Upper lobe of left lung (tissue), 6 donors: Measurements from ENCODE around the gene TLDC2. TPM values are rescaled to one million over a fixed set of nuclear protein-coding genes. Genes with fewer than 3 reads are reported as not detected.

ENCODE experiments used
- ATAC-seq, 2 donors: fragments of 200-7000 bp; cut with Tn5 transposase; one replicate each; pipeline ENCODE4 v1.9.1; 2022; ENCODE audit warnings: mild to moderate bottlenecking in 2 of 2, moderate library complexity in 2 of 2; ENCODE audit not compliant: low FRiP score in 2 of 2
- DNase-seq, 2 donors: peaks; one replicate each; pipeline ENCODE4 v3.0.0-alpha.2; 2019 to 2020
- H3K27ac ChIP-seq, 4 donors: fragments of 200-600 bp; sonication (generic); one replicate each; pipeline ENCODE4 v1.5.1; 2016 to 2019
- H3K27me3 ChIP-seq, 4 donors: fragments of 200-600 bp; sonication (generic); one replicate each; pipeline ENCODE4 v1.5.1; 2017 to 2019
- H3K36me3 ChIP-seq, 4 donors: fragments of 200-600 bp; sonication (generic); one replicate each; pipeline ENCODE4 v1.5.1; 2016 to 2019
- H3K4me1 ChIP-seq, 4 donors: fragments of 200-600 bp; sonication (generic); one replicate each; pipeline ENCODE4 v1.5.1; 2018 to 2019
- H3K4me3 ChIP-seq, 4 donors: fragments of 200-600 bp; sonication (generic); one replicate each; pipeline ENCODE4 v1.5.1; 2017 to 2019; ENCODE audit warnings: mild to moderate bottlenecking in 2 of 4, moderate library complexity in 1 of 4
- H3K9me3 ChIP-seq, 4 donors: fragments of 200-600 bp; sonication (generic); one replicate each; pipeline ENCODE4 v1.5.1; 2018 to 2019
- EP300 ChIP-seq, 4 donors: sonication (generic); formaldehyde crosslinking; IDR thresholded peaks; one replicate each; pipeline ENCODE4 v1.5.1; 2017; ENCODE audit warnings: antibody characterized with exemption in 4 of 4, control low read depth in 2 of 4
- POLR2A ChIP-seq, 4 donors: fragments of 450-650 bp; IDR thresholded peaks; one replicate each; pipeline ENCODE4 v1.5.1; 2016 to 2017; ENCODE audit warnings: antibody characterized with exemption in 4 of 4, mild to moderate bottlenecking in 2 of 4
- POLR2AphosphoS5 ChIP-seq, 2 donors: sonication (generic); formaldehyde crosslinking; IDR thresholded peaks; one replicate each; pipeline ENCODE4 v1.5.1; 2017; ENCODE audit warnings: antibody characterized with exemption in 2 of 2
- WGBS, 2 donors: methylation state at CpG; one replicate each; pipeline ENCODE4 v1.1.5; 2017 to 2018; 5-methylcytosine and 5-hydroxymethylcytosine counted together
- total RNA-seq, 6 donors: library from RNA; depleted of rRNA in 4 of 6; stranded (reverse); fragments of >200 nt in 4 of 6; gene quantifications; one replicate each; pipeline versions ENCODE4 v1.1.0 to v1.2.1, GENCODE V29; 2016 to 2021
- TF ChIP-seq, protein P1 (sequence below), 6 experiments: fragments of 450-650 bp in 4 of 6; fragments of 200-600 bp in 2 of 6; sonication (generic) in 2 of 6; IDR thresholded peaks; one replicate each; pipeline ENCODE4 v1.5.1; 2016 to 2019; ENCODE audit warnings: antibody characterized with exemption in 6 of 6
- donor health status: DM: no; HTN: no; CAD: no; lungs with moderate emphysema.
- donor health status: DM: no; HTN: yes; CAD: no; lungs with severe emphysema.

The TLDC2 gene
- total RNA-seq, 6 donors from 2014 or later: 0.31 to 1.3 (median 0.61) TPM; not detected in 3

DNA sequence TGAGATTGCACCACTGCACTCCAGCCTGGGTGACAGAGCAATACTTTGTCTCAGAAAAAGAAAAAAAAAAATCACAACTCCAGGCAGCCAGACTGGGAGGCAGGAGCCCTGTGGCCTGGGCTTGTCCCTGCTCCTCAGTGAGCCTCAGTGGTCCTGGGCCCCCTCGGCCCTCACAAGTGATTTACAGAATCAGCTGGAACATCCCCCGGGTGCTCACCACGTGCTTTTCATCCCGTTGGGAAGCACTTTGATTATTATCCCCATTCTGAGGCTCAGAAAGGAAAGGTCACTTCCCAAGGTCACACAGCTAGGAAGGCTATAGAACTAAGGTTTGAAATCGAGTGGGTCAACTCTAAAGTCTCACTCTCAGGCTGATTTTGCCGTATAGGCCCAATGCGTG lies 43.1 kb upstream of the TLDC2 start:
- H3K4me1 ChIP-seq: peaks cover 51 to 82% (median 67%) of the 10 kb centered on the region in 4 donors
- ATAC-seq (no peak), DNase-seq (no peak)
- H3K9me3 ChIP-seq: no peaks in the 10 kb centered on the region
- H3K27me3 ChIP-seq: no peaks in the 10 kb centered on the region
- TF ChIP-seq, protein P1, sequence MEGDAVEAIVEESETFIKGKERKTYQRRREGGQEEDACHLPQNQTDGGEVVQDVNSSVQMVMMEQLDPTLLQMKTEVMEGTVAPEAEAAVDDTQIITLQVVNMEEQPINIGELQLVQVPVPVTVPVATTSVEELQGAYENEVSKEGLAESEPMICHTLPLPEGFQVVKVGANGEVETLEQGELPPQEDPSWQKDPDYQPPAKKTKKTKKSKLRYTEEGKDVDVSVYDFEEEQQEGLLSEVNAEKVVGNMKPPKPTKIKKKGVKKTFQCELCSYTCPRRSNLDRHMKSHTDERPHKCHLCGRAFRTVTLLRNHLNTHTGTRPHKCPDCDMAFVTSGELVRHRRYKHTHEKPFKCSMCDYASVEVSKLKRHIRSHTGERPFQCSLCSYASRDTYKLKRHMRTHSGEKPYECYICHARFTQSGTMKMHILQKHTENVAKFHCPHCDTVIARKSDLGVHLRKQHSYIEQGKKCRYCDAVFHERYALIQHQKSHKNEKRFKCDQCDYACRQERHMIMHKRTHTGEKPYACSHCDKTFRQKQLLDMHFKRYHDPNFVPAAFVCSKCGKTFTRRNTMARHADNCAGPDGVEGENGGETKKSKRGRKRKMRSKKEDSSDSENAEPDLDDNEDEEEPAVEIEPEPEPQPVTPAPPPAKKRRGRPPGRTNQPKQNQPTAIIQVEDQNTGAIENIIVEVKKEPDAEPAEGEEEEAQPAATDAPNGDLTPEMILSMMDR (IDR thresholded peaks at IDR 0.05): no peak
- TF ChIP-seq EP300 (IDR thresholded peaks at IDR 0.05) (no peak), POLR2AphosphoS5 (IDR thresholded peaks at IDR 0.05) (no peak), POLR2A (IDR thresholded peaks at IDR 0.05) (no peak)
- H3K27ac ChIP-seq: peak overlapping the region; percentile 69 to 85 (median 83)
- WGBS, 2 donors: 59 to 70% methylated on average over 7 of the region's 7 CpGs
- H3K4me3 ChIP-seq: no peak overlapping the region
- H3K36me3 ChIP-seq: peaks cover 3 to 14% (median 6%) of the 10 kb centered on the region in 4 donors

GRCh38 chr20:36833275-36834020 lies 42.5 kb upstream of the TLDC2 start:
- no peak for DNase-seq
- peaks cover 49 to 77% (median 64%) of the 10 kb centered on the region in 4 donors for H3K4me1 ChIP-seq
- ATAC-seq: peak in 1 of 2 donors; percentile 25
- TF ChIP-seq POLR2AphosphoS5 (IDR thresholded peaks at IDR 0.05) (peak in 1 of 2 donors; percentile 45), POLR2A (IDR thresholded peaks at IDR 0.05) (no peak)
- H3K36me3 ChIP-seq: peaks cover 0 to 11% (median 5%) of the 10 kb centered on the region in 4 donors
- H3K27me3 ChIP-seq: no peaks in the 10 kb centered on the region
- peak overlapping the region; percentile 69 to 85 (median 83) for H3K27ac ChIP-seq
- WGBS, 2 donors: 57 to 77% methylated on average over 19 of the region's 19 CpGs
- no peak overlapping the region for H3K4me3 ChIP-seq
- no peaks in the 10 kb centered on the region for H3K9me3 ChIP-seq

- peaks cover 0 to 12% (median 6%) of the 10 kb centered on the region in 4 donors for H3K36me3 ChIP-seq
- no peaks in the 10 kb centered on the region for H3K9me3 ChIP-seq
- WGBS, 2 donors: 72 to 76% methylated on average over 5 of the region's 5 CpGs
- no peaks in the 10 kb centered on the region for H3K27me3 ChIP-seq
- H3K4me3 ChIP-seq: peak overlapping the region in 2 of 4 donors; percentile 20 to 30
- TF ChIP-seq POLR2A (IDR thresholded peaks at IDR 0.05) (no peak), EP300 (IDR thresholded peaks at IDR 0.05) (no peak), POLR2AphosphoS5 (IDR thresholded peaks at IDR 0.05) (no peak)
- TF ChIP-seq, protein P1 (IDR thresholded peaks at IDR 0.05): no peak
- peaks cover 49 to 69% (median 60%) of the 10 kb centered on the region in 4 donors for H3K4me1 ChIP-seq
- H3K27ac ChIP-seq: peak overlapping the region; percentile 69 to 85 (median 83)
- DNase-seq (no peak), ATAC-seq (no peak)
These were observed 40.9 kb upstream of the TLDC2 start for GRCh38 chr20:36835025-36835424.

GRCh38 chr20:36835453-36836198 lies 40.3 kb upstream of the TLDC2 start:
- peak; percentile 96 to 97 for ATAC-seq
- peak in 1 of 2 donors; percentile 81 for TF ChIP-seq POLR2AphosphoS5 (IDR thresholded peaks at IDR 0.05)
- TF ChIP-seq, protein P1 (IDR thresholded peaks at IDR 0.05): no peak
- Histone ChIP-seq H3K27ac (peak overlapping the region; percentile 69 to 85 (median 83)), H3K27me3 (no peaks in the 10 kb centered on the region), H3K36me3 (peaks cover 0 to 12% (median 6%) of the 10 kb centered on the region in 4 donors), H3K4me3 (peak overlapping the region in 3 of 4 donors; percentile 20 to 30 (median 22)), H3K9me3 (no peaks in the 10 kb centered on the region), H3K4me1 (peaks cover 49 to 64% (median 56%) of the 10 kb centered on the region in 4 donors)
- 3 to 4% methylated on average over 23 to 25 of the region's 28 CpGs for WGBS, 2 donors
- peak; percentile 95 to 97 for DNase-seq
